ENCODE data around the gene TMEM132D.

The TMEM132D gene

GRCh38 chr12:129871991-129872972 is 31.5 kb downstream of the TMEM132D start:
- H3K9me3 ChIP-seq (ENCODE audit: low read length): no peaks in the 10 kb centered on the region
- H3K9ac ChIP-seq (ENCODE audit: low read length): no peak overlapping the region
- no peak overlapping the region for H3K27ac ChIP-seq (ENCODE audit: low read depth, low read length)
- H3K4me1 ChIP-seq (ENCODE audit: insufficient read depth, low read length): no peaks in the 10 kb centered on the region
- H3K27me3 ChIP-seq (ENCODE audit: control insufficient read depth in 1 of 2, insufficient read depth in 2 of 2, low read length in 2 of 2): no peaks in the 10 kb centered on the region
- no peaks in the 10 kb centered on the region for H3K36me3 ChIP-seq (ENCODE audit: insufficient read depth, low read length)
- no peak overlapping the region for H3K4me3 ChIP-seq (ENCODE audit: low read depth in 1 of 2, low read length in 2 of 2)

DNA sequence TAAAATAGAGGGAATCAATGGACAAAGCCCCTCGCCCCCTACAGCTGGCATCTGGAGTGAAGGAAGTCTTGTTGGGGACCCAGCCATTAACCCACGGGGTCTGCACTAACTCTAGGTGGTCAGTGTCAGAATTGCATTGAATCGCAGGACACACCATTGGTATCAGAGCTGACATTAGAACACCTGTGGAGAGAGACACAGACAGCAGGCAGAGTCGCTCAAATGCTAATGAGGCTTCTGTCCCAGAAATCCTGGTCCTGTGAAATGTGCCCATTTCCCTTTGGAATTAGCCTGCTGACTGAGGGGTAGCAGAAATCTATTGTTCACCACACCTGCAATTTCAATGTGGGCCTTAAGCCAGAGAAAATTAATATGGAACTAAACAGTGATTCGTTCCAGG is 33.0 kb downstream of the TMEM132D start:
- Histone ChIP-seq H3K4me3 (ENCODE audit: low read depth in 1 of 2, low read length in 2 of 2) (no peak overlapping the region), H3K4me1 (ENCODE audit: insufficient read depth, low read length) (no peaks in the 10 kb centered on the region), H3K9ac (ENCODE audit: low read length) (no peak overlapping the region), H3K27ac (ENCODE audit: low read depth, low read length) (no peak overlapping the region), H3K27me3 (ENCODE audit: control insufficient read depth in 1 of 2, insufficient read depth in 2 of 2, low read length in 2 of 2) (no peaks in the 10 kb centered on the region), H3K36me3 (ENCODE audit: insufficient read depth, low read length) (no peaks in the 10 kb centered on the region), H3K9me3 (ENCODE audit: low read length) (no peaks in the 10 kb centered on the region)

DNA sequence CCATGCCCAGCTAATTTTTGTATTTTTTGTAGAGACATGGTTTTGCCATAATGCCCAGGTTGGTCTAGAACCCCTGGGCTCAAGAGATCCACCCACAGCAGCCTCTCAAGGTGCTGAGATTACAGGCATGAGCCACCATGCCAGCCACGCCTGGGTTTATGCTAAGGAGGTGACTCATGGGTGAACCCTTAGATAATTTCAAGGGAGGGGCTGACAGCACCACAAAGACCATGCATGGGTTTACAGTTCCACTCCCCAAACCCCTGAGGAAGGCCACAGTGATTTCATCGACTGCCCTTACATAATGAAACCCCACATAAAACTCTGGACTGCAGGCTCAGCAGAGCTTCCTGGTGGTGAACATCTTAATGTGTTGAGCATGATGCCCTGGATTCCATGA is 33.7 kb downstream of the TMEM132D start:
- Histone ChIP-seq H3K4me1 (ENCODE audit: insufficient read depth, low read length) (no peaks in the 10 kb centered on the region), H3K36me3 (ENCODE audit: insufficient read depth, low read length) (no peaks in the 10 kb centered on the region), H3K27me3 (ENCODE audit: control insufficient read depth in 1 of 2, insufficient read depth in 2 of 2, low read length in 2 of 2) (no peaks in the 10 kb centered on the region), H3K4me3 (ENCODE audit: low read depth in 1 of 2, low read length in 2 of 2) (no peak overlapping the region), H3K27ac (ENCODE audit: low read depth, low read length) (no peak overlapping the region), H3K9me3 (ENCODE audit: low read length) (no peaks in the 10 kb centered on the region), H3K9ac (ENCODE audit: low read length) (no peak overlapping the region)

GRCh38 chr12:129868575-129868974 is 35.2 kb downstream of the TMEM132D start:
- no peaks in the 10 kb centered on the region for H3K27me3 ChIP-seq (ENCODE audit: control insufficient read depth in 1 of 2, insufficient read depth in 2 of 2, low read length in 2 of 2)
- H3K36me3 ChIP-seq (ENCODE audit: insufficient read depth, low read length): no peaks in the 10 kb centered on the region
- no peaks in the 10 kb centered on the region for H3K4me1 ChIP-seq (ENCODE audit: insufficient read depth, low read length)
- no peak overlapping the region for H3K4me3 ChIP-seq (ENCODE audit: low read depth in 1 of 2, low read length in 2 of 2)
- H3K9me3 ChIP-seq (ENCODE audit: low read length): no peaks in the 10 kb centered on the region
- H3K27ac ChIP-seq (ENCODE audit: low read depth, low read length): no peak overlapping the region
- H3K9ac ChIP-seq (ENCODE audit: low read length): no peak overlapping the region

- Histone ChIP-seq H3K9me3 (ENCODE audit: low read length) (no peaks in the 10 kb centered on the region), H3K4me1 (ENCODE audit: insufficient read depth, low read length) (no peaks in the 10 kb centered on the region), H3K27me3 (ENCODE audit: control insufficient read depth in 1 of 2, insufficient read depth in 2 of 2, low read length in 2 of 2) (no peaks in the 10 kb centered on the region), H3K27ac (ENCODE audit: low read depth, low read length) (no peak overlapping the region), H3K9ac (ENCODE audit: low read length) (no peak overlapping the region), H3K36me3 (ENCODE audit: insufficient read depth, low read length) (no peaks in the 10 kb centered on the region), H3K4me3 (ENCODE audit: low read depth in 1 of 2, low read length in 2 of 2) (no peak overlapping the region)
Measured at GRCh38 chr12:129863938-129864337, 39.9 kb downstream of the TMEM132D start.

- Histone ChIP-seq H3K9ac (ENCODE audit: low read length) (no peak overlapping the region), H3K36me3 (ENCODE audit: insufficient read depth, low read length) (no peaks in the 10 kb centered on the region), H3K4me3 (ENCODE audit: low read depth in 1 of 2, low read length in 2 of 2) (no peak overlapping the region), H3K27ac (ENCODE audit: low read depth, low read length) (no peak overlapping the region), H3K27me3 (ENCODE audit: control insufficient read depth in 1 of 2, insufficient read depth in 2 of 2, low read length in 2 of 2) (no peaks in the 10 kb centered on the region), H3K9me3 (ENCODE audit: low read length) (no peaks in the 10 kb centered on the region), H3K4me1 (ENCODE audit: insufficient read depth, low read length) (no peaks in the 10 kb centered on the region)
Measured at GRCh38 chr12:129862561-129863175, 41.2 kb downstream of the TMEM132D start.

- H3K36me3 ChIP-seq (ENCODE audit: insufficient read depth, low read length): no peaks in the 10 kb centered on the region
- no peak overlapping the region for H3K27ac ChIP-seq (ENCODE audit: low read depth, low read length)
- H3K9ac ChIP-seq (ENCODE audit: low read length): no peak overlapping the region
- H3K27me3 ChIP-seq (ENCODE audit: control insufficient read depth in 1 of 2, insufficient read depth in 2 of 2, low read length in 2 of 2): no peaks in the 10 kb centered on the region
- no peak overlapping the region for H3K4me3 ChIP-seq (ENCODE audit: low read depth in 1 of 2, low read length in 2 of 2)
- H3K9me3 ChIP-seq (ENCODE audit: low read length): no peaks in the 10 kb centered on the region
- H3K4me1 ChIP-seq (ENCODE audit: insufficient read depth, low read length): no peaks in the 10 kb centered on the region
Measured at GRCh38 chr12:129861951-129862350, 41.9 kb downstream of the TMEM132D start.

- Histone ChIP-seq H3K9me3 (ENCODE audit: low read length) (no peaks in the 10 kb centered on the region), H3K9ac (ENCODE audit: low read length) (no peak overlapping the region), H3K4me1 (ENCODE audit: insufficient read depth, low read length) (no peaks in the 10 kb centered on the region), H3K27me3 (ENCODE audit: control insufficient read depth in 1 of 2, insufficient read depth in 2 of 2, low read length in 2 of 2) (no peaks in the 10 kb centered on the region), H3K4me3 (ENCODE audit: low read depth in 1 of 2, low read length in 2 of 2) (no peak overlapping the region), H3K27ac (ENCODE audit: low read depth, low read length) (no peak overlapping the region), H3K36me3 (ENCODE audit: insufficient read depth, low read length) (no peaks in the 10 kb centered on the region)
Measured at GRCh38 chr12:129854591-129854990, 49.2 kb downstream of the TMEM132D start.

DNA sequence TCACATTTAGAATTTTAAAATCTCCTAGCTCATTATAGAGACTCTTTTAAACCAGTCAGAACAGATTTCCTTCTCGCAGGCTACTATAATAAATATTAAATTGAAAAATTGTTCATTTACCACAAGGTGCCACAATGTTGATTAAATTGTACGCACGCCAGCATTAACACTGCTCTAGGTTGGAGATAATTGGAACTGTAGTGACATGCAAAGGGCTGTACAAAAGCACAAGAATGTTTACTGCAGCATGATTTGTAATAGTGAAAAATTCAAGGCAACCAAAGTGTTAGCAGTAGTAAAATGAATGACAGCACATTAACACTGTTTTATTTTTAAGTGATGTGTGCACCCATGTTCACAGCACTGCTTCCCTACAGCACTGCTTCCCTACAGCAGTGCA is 52.5 kb downstream of the TMEM132D start:
- Histone ChIP-seq H3K27ac (ENCODE audit: low read depth, low read length) (no peak overlapping the region), H3K9me3 (ENCODE audit: low read length) (no peaks in the 10 kb centered on the region), H3K36me3 (ENCODE audit: insufficient read depth, low read length) (no peaks in the 10 kb centered on the region), H3K4me3 (ENCODE audit: low read depth in 1 of 2, low read length in 2 of 2) (no peak overlapping the region), H3K27me3 (ENCODE audit: control insufficient read depth in 1 of 2, insufficient read depth in 2 of 2, low read length in 2 of 2) (no peaks in the 10 kb centered on the region), H3K4me1 (ENCODE audit: insufficient read depth, low read length) (no peaks in the 10 kb centered on the region), H3K9ac (ENCODE audit: low read length) (no peak overlapping the region)

GRCh38 chr12:129848876-129849275 is 54.9 kb downstream of the TMEM132D start:
- no peaks in the 10 kb centered on the region for H3K4me1 ChIP-seq (ENCODE audit: insufficient read depth, low read length)
- H3K27me3 ChIP-seq (ENCODE audit: control insufficient read depth in 1 of 2, insufficient read depth in 2 of 2, low read length in 2 of 2): no peaks in the 10 kb centered on the region
- no peak overlapping the region for H3K9ac ChIP-seq (ENCODE audit: low read length)
- no peak overlapping the region for H3K27ac ChIP-seq (ENCODE audit: low read depth, low read length)
- no peaks in the 10 kb centered on the region for H3K9me3 ChIP-seq (ENCODE audit: low read length)
- H3K4me3 ChIP-seq (ENCODE audit: low read depth in 1 of 2, low read length in 2 of 2): no peak overlapping the region
- no peaks in the 10 kb centered on the region for H3K36me3 ChIP-seq (ENCODE audit: insufficient read depth, low read length)

DNA sequence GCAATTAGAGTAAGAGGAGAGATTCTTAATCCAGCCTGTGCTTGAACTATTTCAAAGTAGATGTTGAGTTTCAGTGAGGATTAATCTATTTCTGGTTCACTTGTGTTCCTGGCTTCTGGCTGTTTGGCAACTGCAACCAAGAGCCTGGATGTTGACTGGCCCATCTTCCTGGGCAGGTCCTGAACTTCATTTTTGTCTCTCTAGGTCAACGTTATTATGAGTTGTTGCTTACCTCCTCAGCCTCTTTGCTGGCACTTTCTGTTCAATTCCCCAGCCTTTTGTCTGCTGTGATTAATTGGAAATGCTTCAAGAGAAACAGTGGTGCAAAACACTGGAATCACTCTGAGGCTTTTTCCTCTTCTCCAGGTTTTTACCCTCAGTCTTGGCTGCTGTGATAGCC is 56.8 kb downstream of the TMEM132D start:
- Histone ChIP-seq H3K9me3 (ENCODE audit: low read length) (no peaks in the 10 kb centered on the region), H3K27me3 (ENCODE audit: control insufficient read depth in 1 of 2, insufficient read depth in 2 of 2, low read length in 2 of 2) (no peaks in the 10 kb centered on the region), H3K9ac (ENCODE audit: low read length) (no peak overlapping the region), H3K4me3 (ENCODE audit: low read depth in 1 of 2, low read length in 2 of 2) (no peak overlapping the region), H3K27ac (ENCODE audit: low read depth, low read length) (no peak overlapping the region), H3K4me1 (ENCODE audit: insufficient read depth, low read length) (no peaks in the 10 kb centered on the region), H3K36me3 (ENCODE audit: insufficient read depth, low read length) (no peaks in the 10 kb centered on the region)
